Measurements from ENCODE around the gene KLHL35. TPM values are rescaled to one million over a fixed set of nuclear protein-coding genes. Genes with fewer than 3 reads are reported as not detected.
A peak's percentile ranks its signal among the peaks of the same experiment; 100 is the strongest.

Gene KLHL35
- total and polyA plus RNA-seq, 2 experiments from 2014 or later = 2.2 to 3.4 TPM

DNA sequence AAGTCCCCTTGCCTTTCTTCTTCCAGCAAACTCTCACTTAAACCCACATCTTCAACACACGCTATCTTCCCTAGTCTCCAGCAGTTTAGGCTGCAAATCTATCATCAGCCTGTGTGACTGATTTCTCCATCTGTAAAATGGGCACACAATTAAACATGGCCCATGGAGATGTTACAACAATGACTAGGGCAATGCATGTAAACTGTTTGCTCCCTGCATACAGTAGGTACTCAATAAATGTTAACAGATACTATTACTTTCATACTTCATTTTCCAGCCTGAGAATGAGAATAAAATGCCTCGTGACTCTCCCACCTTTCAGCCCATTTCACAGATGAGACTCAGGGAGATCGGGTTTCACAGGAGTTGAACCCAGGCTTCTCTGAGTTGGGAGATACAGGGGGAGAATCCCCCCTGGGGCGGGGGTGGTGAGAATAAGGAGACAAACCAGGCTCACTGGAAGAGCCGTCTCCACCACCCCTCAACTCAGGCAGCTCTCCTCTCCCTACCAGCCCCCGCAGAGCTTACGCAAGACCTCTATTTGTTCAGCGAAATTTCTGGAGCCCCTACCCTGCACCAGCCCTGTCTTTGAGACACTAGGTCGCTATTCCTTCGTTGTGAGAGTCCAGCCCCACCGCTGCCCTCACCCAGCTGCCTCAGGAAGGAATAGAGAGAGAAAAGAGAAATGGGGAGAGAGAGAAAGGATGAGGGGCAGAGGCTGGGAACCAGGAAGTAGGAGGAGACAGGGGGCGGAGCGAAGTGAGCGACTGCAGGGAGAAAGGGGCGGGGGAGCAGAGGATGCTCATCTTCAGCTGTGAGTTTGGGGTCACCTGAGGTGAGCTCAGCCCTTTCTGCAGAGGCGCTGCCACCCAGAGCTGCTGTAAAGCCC, 42.1 kb upstream of the KLHL35 start:
- Histone ChIP-seq H3K4me1 (ENCODE audit: low read depth) (peaks cover 16% of the 10 kb centered on the region), H3K27me3 (no peaks in the 10 kb centered on the region), H3K36me3 (no peaks in the 10 kb centered on the region), H3K4me3 (no peak overlapping the region), H3K9me3 (ENCODE audit: low read depth) (no peaks in the 10 kb centered on the region), H3K27ac (no peak overlapping the region)
- DNase-seq (ENCODE audit: low read depth in 1 of 2, low spot score in 1 of 2) = peak; percentile 24 to 85
- TF ChIP-seq, protein P1, sequence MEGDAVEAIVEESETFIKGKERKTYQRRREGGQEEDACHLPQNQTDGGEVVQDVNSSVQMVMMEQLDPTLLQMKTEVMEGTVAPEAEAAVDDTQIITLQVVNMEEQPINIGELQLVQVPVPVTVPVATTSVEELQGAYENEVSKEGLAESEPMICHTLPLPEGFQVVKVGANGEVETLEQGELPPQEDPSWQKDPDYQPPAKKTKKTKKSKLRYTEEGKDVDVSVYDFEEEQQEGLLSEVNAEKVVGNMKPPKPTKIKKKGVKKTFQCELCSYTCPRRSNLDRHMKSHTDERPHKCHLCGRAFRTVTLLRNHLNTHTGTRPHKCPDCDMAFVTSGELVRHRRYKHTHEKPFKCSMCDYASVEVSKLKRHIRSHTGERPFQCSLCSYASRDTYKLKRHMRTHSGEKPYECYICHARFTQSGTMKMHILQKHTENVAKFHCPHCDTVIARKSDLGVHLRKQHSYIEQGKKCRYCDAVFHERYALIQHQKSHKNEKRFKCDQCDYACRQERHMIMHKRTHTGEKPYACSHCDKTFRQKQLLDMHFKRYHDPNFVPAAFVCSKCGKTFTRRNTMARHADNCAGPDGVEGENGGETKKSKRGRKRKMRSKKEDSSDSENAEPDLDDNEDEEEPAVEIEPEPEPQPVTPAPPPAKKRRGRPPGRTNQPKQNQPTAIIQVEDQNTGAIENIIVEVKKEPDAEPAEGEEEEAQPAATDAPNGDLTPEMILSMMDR (IDR thresholded peaks at IDR 0.05; ENCODE audit: low read depth, low read length) = no peak

DNA sequence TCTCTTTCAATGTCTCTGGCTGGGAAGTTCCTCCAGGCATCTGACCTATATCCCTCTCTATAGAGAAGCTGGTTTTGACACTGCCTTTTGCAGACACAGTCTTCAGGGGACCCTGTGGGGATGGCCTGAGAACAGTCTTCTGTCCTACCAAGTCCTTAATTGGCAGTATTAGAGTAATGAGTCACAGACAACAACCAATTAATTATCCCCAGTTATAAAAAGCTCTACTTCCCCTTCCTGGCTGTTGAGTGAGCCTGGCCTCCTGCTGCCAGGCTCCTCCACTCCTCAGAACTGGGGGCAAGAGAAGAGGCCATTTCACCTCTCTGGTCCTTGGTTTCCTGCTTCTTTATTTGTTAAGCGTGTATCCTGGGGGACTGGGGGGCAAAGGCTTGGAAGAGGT, 41.2 kb upstream of the KLHL35 start:
- TF ChIP-seq, protein P1 (IDR thresholded peaks at IDR 0.05; ENCODE audit: low read depth, low read length) = no peak
- H3K36me3 ChIP-seq = no peaks in the 10 kb centered on the region
- H3K4me3 ChIP-seq = no peak overlapping the region
- H3K9me3 ChIP-seq (ENCODE audit: low read depth) = no peaks in the 10 kb centered on the region
- DNase-seq (ENCODE audit: low read depth in 1 of 2, low spot score in 1 of 2) = no peak
- H3K27me3 ChIP-seq = no peaks in the 10 kb centered on the region
- no peak overlapping the region for H3K27ac ChIP-seq
- H3K4me1 ChIP-seq (ENCODE audit: low read depth) = peaks cover 16% of the 10 kb centered on the region

DNA sequence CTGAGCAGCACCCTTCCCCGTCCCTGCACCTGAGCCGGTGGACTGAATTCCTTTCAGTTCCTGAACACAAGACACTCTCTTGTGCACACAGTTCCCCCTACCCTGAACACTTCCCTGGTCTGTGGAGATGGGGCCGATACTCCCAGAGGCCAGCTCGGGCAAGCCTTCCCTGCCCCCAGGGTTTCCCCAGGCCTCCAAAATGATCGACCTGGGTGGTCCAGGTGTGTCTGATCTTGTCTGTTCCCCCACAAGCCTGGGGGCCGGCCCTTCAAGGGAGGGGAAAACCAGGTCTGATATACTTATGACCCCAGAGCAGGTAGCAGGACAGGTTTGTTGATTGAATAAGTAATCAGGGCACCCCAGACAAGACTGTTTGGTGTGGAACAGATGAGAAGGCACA, 40.7 kb upstream of the KLHL35 start:
- no peak overlapping the region for H3K4me3 ChIP-seq
- no peak for DNase-seq (ENCODE audit: low read depth in 1 of 2, low spot score in 1 of 2)
- no peaks in the 10 kb centered on the region for H3K36me3 ChIP-seq
- no peaks in the 10 kb centered on the region for H3K27me3 ChIP-seq
- H3K27ac ChIP-seq = no peak overlapping the region
- H3K9me3 ChIP-seq (ENCODE audit: low read depth) = no peaks in the 10 kb centered on the region
- peaks cover 16% of the 10 kb centered on the region for H3K4me1 ChIP-seq (ENCODE audit: low read depth)
- TF ChIP-seq, protein P1 (IDR thresholded peaks at IDR 0.05; ENCODE audit: low read depth, low read length) = no peak

DNA sequence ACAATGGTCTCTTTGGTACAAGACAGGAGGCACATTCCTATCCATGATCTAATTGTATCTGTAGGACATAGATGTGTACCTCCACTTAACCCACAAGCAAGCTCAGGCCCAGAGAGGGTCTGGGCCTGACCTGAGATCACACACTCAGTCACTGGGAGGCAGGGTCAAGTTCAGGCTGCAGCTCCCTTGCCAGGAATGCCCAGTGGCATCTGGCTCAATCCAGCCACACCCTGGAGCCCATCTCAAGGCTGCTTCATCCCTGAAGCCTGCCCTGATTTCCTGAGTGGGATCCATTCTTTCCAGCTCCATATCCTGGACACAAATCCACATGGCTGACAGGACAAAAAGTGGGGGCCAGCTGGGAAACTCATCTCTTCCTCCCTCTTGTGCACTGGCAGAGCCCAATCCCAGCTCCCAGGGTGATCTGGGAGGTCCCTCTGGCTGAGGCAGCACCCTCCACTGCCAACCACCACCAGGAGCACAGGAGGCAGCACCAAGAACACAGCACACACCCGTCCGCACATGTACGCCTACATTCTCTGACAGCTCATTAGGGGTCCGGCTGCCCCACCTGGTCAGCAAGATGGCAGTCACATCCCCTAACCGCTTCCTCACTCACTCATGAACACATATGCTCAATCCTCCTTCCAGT, 39.2 kb upstream of the KLHL35 start:
- Histone ChIP-seq H3K27me3 (no peaks in the 10 kb centered on the region), H3K9me3 (ENCODE audit: low read depth) (no peaks in the 10 kb centered on the region), H3K27ac (no peak overlapping the region), H3K4me1 (ENCODE audit: low read depth) (peaks cover 14% of the 10 kb centered on the region), H3K36me3 (no peaks in the 10 kb centered on the region), H3K4me3 (no peak overlapping the region)
- DNase-seq (ENCODE audit: low read depth in 1 of 2, low spot score in 1 of 2) = no peak
- TF ChIP-seq, protein P1 (IDR thresholded peaks at IDR 0.05; ENCODE audit: low read depth, low read length) = no peak

DNA sequence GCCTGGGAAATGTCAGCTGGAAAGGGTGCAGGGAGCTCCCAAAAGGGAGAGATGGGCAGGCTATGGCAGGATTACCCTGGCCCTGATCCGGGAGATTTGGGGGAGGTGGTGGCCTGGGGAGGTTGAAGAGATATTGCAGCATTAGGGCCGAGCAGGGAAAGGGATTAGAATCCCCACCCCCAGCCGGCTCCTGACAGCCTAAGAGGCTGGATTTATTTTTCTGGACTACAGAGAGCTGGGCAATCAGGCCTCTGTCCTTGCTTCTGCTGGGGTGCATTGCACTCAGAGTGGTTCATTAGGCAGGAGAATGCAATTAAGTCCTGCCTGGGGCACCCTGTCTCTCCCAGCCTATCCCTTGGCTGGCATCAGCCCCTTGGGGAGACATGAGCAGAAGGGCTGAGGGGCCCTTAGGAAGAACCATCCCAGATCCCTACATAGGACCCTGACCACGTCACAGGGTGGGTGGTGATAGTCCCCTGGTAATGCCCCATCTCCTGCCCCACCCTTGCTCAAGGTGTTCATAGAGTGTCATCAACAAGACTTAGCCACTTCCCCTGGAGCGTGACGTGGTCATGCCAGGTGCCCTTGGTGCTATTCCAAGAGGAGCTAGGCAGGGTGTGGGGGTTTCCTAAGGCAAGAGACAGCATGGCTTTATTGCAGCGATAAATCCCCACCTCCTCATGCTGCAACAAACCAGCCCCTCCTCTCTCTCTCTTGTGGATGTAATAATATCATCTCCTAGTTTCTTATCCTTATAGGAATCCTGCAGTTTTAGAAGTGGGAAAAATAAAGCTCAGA, 38.4 kb upstream of the KLHL35 start:
- Histone ChIP-seq H3K27ac (no peak overlapping the region), H3K27me3 (no peaks in the 10 kb centered on the region), H3K9me3 (ENCODE audit: low read depth) (no peaks in the 10 kb centered on the region), H3K36me3 (no peaks in the 10 kb centered on the region), H3K4me3 (no peak overlapping the region), H3K4me1 (ENCODE audit: low read depth) (peaks cover 6% of the 10 kb centered on the region)
- TF ChIP-seq, protein P1 (IDR thresholded peaks at IDR 0.05; ENCODE audit: low read depth, low read length) = no peak
- no peak for DNase-seq (ENCODE audit: low read depth in 1 of 2, low spot score in 1 of 2)
